Cerebellar nuclear complex (tissue), 1 donor: Measurements from ENCODE around the gene NOXO1.
"Not testable (repeated sequence)": the region's sequence is repeated elsewhere in the genome, so short reads cannot be mapped to it uniquely, and the experiment has no call there.

ENCODE experiments used
- DNase-seq, 2 experiments: peaks; one replicate each; lab custom pipeline; 2025; lab: John Stamatoyannopoulos, UW

NOXO1 gene

GRCh38 chr16:1942047-1942809 lies 39.0 kb downstream of the NOXO1 start:
- DNase-seq, result no peak

DNA sequence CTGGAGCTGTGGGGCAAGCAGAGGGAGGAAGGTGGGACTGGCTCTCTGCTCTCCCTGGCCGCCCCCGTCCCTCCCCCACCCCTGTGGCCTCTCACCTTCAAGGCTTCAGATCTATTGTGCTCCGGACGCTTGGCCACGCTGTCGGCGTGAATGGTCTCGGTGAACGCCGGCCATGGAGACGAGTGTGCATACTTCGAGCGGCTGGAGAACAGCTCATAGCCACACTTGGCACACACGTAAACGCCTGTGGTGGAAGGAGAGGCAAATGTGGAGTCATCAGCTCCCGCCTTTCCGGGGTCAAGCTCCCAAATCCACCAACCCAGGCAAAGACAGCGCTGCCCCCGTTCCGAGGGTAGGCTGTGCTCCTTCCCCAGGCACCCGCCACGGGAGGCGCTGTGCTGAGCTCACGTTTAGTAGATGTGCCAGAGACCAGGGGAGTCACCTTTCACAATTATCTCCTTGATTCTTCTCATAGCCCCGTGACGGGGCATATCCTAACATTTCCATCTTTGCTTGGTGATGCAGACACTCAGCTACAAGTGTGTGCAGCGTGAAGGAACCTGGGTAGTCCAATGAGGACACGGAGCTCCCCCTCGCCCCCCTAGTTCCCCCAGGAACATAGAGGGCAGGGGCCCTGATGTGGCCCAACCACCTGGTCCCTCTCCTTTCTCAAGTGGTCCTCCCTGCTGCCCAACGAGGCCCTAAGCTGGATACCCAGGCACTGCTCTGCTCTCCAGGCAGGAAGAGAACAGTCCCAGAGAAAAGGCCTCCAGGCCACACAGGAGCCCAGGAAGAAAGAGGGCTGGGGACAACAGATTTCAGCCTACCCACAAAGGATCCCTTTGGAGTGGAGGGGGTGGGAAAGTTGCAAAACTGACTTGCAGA lies 39.9 kb downstream of the NOXO1 start:
- no peak for DNase-seq

DNA sequence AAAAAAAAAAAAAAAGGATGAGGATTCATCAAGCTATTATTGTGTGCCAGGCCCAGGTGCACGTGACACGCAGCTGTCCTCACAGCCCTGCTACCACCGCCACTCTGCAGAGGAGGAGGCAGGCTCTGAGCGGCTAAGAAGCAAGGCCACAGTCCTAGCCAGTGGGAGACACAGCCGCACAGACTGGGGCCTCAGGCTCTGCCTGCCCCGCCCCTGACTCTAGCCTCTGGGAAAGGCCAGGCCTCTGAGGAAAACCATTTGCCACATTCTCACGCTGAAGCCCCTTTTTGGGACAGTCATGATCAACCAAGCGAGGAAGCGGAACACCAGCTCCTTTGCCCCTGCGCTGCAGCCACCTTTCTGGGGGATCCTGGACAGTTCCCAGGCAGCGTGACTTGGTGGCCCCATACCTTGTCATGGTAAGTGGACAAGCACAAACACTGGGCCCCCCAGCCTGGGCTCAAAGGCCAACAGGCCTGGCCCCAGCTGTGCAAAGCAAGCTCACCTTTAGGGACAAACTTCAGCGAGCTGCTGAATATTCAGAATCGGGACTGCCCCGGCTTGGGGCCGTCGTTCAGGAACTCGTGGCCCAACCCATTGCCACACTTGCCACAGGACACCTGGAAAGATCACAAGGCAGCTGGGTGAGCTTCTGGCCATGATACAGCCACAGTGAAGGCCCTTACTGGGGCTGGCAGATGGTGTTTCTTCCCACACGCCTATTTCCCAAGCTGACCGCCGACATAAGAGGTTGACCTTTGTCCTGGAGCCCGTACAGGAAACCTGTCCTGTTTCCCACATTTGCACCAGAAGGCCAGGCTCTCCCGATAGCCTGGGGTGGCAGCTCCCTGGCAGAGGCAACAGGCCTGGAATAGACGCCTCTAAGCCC lies 40.8 kb downstream of the NOXO1 start:
- DNase-seq, result no peak

- not testable (repeated sequence) for DNase-seq
These were observed 41.4 kb downstream of the NOXO1 start for GRCh38 chr16:1939833-1940232.

GRCh38 chr16:1938910-1939309 lies 42.4 kb downstream of the NOXO1 start:
- no peak for DNase-seq

- DNase-seq, result no peak
These were observed 43.0 kb downstream of the NOXO1 start for GRCh38 chr16:1938316-1938715.

DNA sequence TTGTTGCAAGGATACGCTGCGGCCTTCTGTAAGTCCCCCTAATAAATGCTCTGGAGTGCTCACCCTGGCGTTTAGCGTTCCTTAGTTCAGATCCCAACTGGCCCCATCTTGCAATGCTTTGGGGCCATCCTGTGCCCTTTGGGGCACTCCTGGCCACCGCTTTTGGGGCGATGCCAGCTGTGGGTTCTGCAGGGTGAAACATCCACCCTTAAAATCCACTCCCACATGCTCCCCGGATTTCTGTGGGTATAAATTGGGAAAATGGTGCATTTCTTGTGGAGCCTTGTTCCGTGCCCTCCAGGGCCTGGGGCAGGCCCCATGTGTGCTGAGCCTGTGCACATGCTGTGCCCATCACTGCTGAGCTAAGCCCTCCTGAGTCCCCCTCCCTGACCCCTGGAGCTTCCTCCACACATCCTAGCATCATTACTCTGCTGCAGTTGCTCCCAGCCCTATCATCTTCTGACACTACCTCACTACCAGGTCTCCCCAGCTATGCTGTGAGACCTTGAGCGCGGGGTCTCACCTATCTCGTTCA lies 44.3 kb downstream of the NOXO1 start:
- DNase-seq, result no peak

- no peak for DNase-seq
These were observed 48.1 kb downstream of the NOXO1 start for GRCh38 chr16:1933097-1933661.

DNA sequence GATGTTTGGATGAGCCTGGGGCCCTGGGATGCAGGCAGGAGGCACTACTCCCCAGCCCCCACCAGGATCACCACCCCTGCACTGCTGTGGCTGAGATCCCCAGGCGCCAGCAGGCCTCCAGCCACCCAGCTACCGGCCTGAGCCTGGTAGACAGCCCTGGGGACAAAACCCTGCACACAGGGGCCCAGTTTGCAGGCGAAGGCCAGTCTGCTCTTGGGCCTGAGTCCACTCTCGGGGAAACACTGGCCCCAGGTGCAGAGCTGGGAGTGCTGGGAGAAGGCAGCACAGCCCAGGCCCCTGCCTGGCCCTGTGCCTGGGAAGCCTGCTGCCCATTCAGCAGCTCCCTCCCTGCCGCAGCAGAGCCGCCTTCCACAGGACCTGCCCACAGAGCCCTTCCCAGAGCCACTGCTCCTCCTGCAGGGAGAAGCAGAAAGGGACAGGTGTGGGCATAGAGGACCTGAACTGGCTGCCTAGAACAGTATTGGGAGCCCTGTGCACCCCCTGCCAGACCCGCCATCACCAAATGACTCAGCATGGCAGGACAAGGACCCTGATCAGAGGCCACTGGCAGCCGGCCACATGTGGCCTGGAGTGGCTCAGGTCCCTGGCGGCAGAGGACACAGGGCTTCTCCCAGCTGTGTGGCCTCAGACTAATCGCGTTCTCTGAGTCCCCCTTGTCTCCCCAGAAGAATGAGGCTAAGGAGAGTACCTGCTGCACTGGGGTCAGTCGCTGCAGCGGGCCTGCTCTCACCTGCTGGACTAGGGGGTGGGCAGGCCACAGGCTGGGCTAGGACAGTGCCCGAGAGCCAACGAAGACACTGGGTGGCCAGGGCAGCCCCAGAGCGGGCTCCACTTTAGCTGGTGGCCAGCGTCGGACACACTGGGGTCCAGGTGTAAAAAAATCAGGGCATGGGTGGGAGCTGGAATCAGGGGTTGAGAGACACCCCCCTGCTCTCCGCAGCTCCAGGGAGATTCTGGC lies 48.9 kb downstream of the NOXO1 start:
- no peak for DNase-seq

GRCh38 chr16:1930338-1930720 lies 50.9 kb downstream of the NOXO1 start:
- no peak for DNase-seq

DNA sequence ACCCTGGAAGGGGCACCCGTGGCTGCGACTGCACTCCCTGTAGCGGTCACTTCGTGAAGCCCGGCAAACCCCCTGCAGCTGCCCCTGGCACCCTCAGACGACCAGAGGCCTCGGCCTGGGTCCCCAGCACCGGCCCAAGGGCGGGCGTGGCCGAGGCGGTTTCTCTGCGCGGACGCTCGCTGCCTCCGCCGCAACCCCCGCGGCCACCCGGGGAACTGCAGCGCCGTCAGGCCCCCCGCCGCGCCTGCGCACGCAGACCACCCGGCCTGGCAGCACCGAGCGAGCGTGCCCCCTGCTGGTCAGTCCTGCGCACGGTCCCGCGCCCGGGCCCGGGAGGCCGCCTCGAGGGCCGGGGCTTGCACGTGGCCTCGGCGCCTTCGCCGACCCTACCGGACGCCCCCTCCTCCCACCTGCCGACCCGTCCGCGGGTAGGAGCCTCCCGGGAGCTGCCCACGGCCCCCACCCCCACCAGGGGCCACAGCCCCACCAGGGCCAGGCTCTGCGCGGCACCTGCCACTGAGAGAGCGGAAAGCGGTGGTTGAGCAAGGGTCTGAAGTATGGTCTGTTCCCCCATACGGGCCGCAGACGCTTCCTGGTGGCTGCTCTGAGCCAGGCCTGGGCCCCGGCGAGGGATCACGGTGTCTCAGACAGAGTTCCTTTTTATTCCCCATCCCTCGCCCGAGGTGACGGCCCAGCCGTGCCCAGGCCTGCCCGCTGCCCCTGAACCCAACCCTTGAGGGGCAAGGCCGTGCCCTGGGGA lies 51.5 kb downstream of the NOXO1 start:
- no peak for DNase-seq

- DNase-seq, result no peak
These were observed 52.2 kb downstream of the NOXO1 start for GRCh38 chr16:1929105-1929504.
